Measurements from ENCODE around the gene MXI1.
"Not testable (repeated sequence)": the region's sequence is repeated elsewhere in the genome, so short reads cannot be mapped to it uniquely, and the experiment has no call there.

The MXI1 gene

DNA sequence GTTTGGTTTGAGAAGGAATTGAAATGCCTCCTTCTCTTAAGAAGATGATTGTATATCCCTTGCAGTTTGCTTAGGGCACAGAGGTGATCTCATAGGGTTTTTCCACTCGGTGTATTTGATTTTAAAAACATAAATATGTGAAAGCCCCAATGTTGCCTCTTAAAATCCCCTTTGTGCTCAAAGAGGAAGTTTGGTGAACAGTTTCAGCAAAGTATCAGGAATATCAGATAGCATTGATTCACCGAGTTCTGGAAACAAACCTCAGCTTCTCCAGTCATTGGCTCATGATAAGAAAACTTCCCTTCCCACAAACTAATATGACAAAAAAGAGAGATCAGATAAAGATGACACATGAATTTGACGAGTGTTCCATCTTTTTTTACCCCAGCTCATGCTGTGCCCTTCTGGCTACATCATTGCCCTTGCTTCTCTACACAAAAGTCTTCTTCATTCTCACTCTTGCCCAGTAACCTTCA, 117.4 kb downstream of the MXI1 start:
- DNase-seq, result no peak

DNA sequence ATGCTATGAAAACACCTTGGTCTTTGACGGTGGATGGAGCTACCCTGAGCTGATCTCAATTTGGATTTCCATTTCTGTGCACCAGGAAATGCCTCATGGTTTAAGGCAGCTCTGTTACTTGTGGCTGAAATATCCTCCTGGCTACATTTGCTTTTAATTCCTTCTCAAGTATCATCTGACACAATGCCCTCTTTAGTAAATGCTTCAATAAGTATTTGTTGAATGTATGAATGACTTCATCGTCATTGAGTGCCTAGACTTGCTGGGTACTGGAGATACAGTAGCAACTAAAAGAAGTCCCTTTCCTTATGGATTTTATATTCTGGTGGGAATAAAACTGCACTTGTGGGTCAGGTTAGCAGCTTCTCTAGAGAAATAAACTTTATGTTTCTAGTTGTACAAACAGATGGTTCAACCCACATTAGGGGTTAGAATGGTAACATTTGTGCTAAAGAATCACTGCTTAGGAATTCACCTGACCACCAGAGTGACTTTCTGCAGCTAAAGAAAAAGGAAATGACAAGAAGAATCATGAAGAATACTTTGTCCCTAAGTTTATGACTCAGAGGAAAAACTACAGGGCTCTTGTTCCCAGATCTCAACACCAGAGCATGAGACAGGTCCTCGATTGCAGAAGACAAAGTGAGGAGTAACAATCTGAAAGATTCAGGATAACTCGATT, 119.1 kb downstream of the MXI1 start:
- DNase-seq, result no peak

DNA sequence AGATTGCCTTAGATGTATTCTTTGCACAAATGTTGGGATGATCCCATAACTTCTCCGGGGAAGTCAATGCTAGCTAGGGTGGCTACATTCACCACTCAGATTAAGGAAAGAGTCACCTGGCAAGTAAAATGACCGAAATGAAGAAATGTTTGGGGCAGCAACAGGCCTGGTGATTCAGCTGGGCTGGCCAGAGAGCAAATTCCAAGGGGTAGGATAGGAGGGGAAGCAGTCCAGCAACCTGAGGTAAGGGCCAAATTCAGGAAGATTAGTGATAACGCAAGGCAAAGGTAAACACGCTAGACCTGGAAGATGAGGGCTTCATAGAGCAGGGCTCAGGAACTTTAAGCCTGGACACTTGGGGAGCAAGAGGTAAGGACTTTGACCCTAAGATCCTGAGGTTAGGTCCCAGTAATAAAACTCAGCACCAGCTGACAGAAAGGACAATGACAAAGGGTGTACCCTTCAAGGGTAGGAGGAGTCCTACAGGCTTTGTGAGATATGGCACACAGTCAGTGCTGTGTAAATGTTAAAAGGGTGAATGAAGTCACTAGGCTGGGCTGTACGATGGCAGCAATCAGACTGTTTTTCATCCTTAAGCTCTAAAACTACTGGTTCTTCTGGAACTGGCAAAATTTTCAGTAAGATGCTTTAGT, 120.0 kb downstream of the MXI1 start:
- no peak for DNase-seq

DNA sequence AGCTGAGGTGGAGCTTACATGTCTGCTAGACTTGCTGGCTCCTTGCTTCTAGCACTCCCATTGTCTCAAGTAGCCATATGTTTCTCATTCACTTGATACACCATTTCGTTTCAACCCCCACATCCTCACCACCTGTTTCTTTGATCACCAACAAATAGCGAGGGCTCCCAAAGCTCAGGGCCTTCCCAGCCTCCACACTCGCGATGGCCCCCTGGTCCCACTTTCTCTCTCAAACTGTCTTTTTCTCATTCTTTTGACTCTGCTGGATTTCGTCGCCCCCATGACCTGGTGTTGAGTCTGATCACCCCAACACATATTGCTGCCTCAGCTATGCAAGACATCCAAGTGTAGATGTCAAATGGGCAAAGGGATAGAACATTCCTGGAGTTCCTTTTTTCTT, 123.3 kb downstream of the MXI1 start:
- no peak for DNase-seq

DNA sequence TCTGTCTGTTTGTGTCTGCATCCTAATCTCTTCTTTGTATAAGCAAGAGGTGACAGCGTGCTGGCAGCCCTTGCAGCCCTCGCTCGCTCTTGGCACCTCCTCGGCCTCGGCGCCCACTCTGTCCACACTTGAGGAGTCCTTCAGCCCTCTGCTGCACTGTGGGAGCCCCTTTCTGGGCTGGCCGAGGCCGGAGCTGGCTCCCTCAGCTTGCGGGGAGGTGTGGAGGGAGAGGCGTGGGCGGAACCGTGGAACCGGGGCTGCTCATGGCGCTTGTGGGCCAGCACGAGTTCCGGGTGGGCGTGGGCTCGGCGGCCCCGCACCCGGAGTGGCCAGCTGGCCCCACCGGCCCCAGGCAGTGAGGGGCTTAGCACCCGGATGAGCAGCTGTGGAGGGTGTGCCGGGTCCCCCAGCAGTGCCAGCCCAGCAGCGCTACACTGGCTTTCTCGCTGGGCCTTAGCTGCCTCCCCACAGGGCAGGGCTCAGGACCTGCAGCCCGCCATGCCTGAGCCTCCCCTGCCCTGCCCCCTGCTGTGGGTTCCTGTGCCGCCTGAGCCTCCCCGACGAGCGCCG, 123.9 kb downstream of the MXI1 start:
- not testable (repeated sequence) for DNase-seq

DNA sequence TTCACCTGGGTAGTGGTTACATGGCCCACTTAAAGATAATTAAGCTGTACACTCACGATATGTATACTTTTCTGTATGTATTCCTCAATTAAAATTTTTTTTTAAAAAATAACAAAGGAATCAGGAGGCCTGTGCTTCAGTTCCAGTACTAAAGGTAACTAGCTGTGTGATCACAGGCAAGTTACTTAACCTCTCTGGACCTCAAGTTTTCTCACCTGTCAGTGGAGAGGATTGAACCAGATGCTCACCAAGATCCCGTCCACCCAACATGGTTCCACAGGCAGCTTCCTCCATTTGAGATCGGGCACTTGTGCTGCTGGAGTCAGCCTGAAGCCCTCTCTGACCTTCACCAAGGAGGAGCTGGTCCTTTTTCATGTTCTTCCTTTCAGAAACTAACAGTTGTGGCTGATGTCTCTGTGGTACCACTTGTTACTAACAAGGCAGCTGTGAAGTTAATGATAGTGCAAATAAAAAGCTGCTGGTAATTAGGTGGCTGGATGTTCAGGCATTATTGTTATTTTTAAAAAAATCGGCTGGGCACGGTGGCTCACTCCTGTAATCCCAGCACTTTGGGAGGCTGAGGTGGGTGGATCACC, 126.8 kb downstream of the MXI1 start:
- DNase-seq, result no peak

DNA sequence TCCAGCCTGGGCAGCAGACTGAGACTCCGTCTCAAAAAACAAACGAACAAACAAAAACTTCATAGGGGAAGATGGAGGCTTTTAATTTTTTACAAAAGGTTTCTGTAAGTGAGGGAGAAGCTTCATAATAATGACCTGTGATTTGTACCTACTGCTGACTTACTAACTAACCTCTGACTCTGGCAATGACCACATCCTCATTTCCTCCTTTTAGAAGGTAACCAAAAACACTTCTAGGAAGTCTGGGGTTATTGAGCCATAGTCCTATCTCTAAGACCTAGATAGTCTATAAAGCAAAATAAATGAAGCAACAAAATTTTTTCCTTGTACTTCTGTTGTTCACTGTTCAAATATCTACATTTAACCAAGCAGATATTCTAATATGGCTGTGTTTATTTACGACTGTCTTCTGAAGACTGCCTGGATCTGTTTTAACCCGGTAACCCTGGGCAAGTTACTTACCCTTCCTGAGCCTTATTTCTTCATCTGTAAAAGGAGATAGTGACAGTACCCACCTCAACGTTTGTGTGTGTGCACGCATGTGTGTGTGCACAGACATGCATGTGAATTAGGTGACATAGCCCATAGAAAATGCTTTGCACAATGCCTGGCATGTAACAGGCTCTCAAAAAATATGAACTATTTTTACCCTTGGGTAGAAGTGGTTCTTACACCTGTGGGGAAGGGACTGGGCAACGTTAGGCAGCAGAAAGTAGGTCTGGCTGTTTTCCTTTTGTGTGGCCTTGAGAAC, 128.1 kb downstream of the MXI1 start:
- DNase-seq, result no peak

DNA sequence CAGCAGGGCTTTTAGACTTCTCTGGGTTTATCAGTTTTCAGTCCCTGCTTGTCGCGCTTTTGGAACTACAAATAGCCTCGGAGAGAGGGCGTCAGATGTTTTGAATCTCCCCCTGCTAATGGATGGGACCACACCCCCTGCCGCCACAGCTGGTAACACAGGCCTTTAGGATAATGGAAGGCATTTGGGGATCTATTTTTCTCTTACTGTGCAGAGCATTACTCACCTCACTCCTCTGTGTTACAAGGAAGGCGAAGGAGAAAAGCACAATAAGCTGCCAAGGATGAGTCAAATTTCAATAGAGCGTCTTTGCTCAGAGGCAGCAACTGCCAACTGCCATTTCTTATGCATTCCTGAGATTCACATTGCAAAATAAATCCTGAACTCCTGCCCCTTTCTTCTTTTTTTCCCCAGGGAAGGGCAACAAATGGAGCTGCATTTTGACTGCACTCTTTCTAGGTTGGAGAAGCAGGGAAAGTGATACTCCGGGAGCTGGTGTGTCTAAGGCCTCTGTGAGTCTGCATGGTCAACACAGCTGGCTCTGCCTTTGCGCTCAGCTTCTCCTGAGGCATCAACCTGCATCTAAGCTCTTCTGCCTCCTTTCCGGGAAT, 128.8 kb downstream of the MXI1 start:
- no peak for DNase-seq
